Stimulated activated memory B cell treated with anti-CD40 and anti-IgM and Interleukin-4, amounts not matched to agents 10 μg/mL and 1 μg/mL and 100 μg/mL, for 72 hours (primary cell): ENCODE results near the gene H6PD.

Source experiments
- ATAC-seq: fragments of 150-1000 bp; cut with Tn5 transposase; 2 replicates; pipeline ENCODE4 v1.10.0; 2021
- H3K27ac Mint-ChIP-seq: one replicate; pipeline ENCODE4 v1.8.0; 2022; ENCODE audit warnings: mild to moderate bottlenecking, mixed read lengths
- H3K27me3 Mint-ChIP-seq: one replicate; pipeline ENCODE4 v1.8.0; 2022; ENCODE audit warnings: mixed read lengths
- H3K36me3 Mint-ChIP-seq: one replicate; pipeline ENCODE4 v1.8.0; 2022; ENCODE audit warnings: mixed read lengths
- H3K4me1 Mint-ChIP-seq: one replicate; pipeline ENCODE4 v1.8.0; 2022; ENCODE audit warnings: mixed read lengths
- H3K4me3 Mint-ChIP-seq: one replicate; pipeline ENCODE4 v1.8.0; 2022; ENCODE audit warnings: mild to moderate bottlenecking, moderate library complexity, mixed read lengths
- H3K9me3 Mint-ChIP-seq: one replicate; pipeline ENCODE4 v1.8.0; 2022; ENCODE audit warnings: mixed read lengths

Gene H6PD

DNA sequence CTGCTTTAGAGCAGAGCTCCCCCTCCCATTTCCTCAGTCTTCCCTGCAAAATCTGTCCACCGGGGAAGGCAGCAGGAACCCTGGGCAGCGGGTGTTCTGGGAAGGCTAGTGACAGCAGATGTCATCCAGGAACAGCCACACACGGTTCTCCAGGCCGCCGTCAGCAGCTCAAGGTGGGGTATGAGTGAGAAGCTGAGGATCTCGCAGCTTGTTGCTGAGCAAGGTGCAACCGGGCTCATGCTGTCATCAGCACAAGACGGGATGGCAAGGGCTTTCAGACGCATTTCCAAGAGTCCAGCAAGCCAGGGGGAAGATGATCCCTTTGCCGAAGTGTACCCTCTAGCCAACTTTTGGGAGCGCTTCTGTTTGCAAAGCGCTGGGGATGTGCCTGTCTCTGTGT is 35.1 kb downstream of the H6PD start:
- peaks cover 43% of the 10 kb centered on the region for H3K36me3 Mint-ChIP-seq
- H3K27ac Mint-ChIP-seq: no peak overlapping the region
- peaks cover 7% of the 10 kb centered on the region for H3K4me1 Mint-ChIP-seq
- no peak overlapping the region for H3K4me3 Mint-ChIP-seq
- no peaks in the 10 kb centered on the region for H3K9me3 Mint-ChIP-seq
- no peaks in the 10 kb centered on the region for H3K27me3 Mint-ChIP-seq
- no peak for ATAC-seq

DNA sequence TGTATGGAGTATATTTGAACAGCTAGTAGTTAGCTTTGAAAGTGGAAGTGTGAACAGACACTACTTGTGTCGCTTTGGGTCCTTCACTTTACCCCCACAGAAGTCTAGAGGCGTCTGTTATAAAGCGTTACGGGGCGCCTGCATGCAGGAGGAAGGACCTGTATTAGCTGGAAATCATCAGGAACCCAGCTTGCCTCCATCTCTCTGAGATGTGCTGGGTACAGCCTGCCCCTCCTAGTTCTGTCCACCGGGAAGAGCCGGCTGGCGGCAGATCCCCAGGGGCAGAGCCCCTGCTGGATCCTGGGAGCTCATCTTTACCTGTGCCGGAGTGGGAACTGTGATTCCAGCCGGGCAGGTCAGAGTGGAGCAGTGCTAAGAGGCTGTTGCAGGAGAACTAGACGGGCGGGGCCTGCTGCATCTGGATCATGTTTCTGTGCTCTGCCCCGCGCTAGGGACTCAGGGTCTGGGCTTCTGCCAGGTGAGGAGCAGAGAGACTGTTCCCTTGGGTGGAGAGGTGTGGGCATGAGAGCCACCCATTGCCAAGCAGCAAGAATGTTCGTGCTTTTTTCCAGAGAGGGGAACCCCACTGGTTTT is 35.8 kb downstream of the H6PD start:
- Mint-ChIP-seq H3K4me1 (peaks cover 13% of the 10 kb centered on the region), H3K9me3 (no peaks in the 10 kb centered on the region), H3K27ac (no peak overlapping the region), H3K36me3 (peaks cover 36% of the 10 kb centered on the region), H3K4me3 (no peak overlapping the region), H3K27me3 (no peaks in the 10 kb centered on the region)
- ATAC-seq: no peak

DNA sequence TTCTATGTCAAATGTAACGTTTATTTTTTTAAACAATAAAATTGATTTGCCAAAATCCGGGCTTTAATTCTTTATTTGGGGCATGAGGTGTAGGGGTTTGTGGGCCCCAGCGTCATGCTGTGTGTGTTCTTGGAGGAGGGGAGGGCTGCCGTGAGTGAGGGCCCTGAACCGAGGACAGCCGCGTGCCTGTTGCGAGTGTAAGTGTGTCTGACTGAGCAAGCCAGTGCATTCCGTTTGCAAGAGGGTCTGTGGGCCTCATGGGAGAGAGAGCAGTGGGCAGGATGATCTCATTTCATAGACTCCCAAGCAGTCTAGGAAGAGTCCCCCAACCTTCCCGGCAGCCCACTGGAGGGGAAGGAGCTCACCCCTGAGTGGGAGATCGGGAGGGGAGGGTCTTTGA is 36.7 kb downstream of the H6PD start:
- H3K27me3 Mint-ChIP-seq: no peaks in the 10 kb centered on the region
- no peak overlapping the region for H3K27ac Mint-ChIP-seq
- H3K4me3 Mint-ChIP-seq: no peak overlapping the region
- ATAC-seq: no peak
- peaks cover 20% of the 10 kb centered on the region for H3K4me1 Mint-ChIP-seq
- peaks cover 27% of the 10 kb centered on the region for H3K36me3 Mint-ChIP-seq
- H3K9me3 Mint-ChIP-seq: no peaks in the 10 kb centered on the region

GRCh38 chr1:9271861-9272595 is 37.5 kb downstream of the H6PD start:
- no peak overlapping the region for H3K4me3 Mint-ChIP-seq
- H3K9me3 Mint-ChIP-seq: peaks cover 3% of the 10 kb centered on the region
- H3K4me1 Mint-ChIP-seq: peaks cover 18% of the 10 kb centered on the region
- no peak for ATAC-seq
- H3K36me3 Mint-ChIP-seq: peaks cover 30% of the 10 kb centered on the region
- no peak overlapping the region for H3K27ac Mint-ChIP-seq
- no peaks in the 10 kb centered on the region for H3K27me3 Mint-ChIP-seq

DNA sequence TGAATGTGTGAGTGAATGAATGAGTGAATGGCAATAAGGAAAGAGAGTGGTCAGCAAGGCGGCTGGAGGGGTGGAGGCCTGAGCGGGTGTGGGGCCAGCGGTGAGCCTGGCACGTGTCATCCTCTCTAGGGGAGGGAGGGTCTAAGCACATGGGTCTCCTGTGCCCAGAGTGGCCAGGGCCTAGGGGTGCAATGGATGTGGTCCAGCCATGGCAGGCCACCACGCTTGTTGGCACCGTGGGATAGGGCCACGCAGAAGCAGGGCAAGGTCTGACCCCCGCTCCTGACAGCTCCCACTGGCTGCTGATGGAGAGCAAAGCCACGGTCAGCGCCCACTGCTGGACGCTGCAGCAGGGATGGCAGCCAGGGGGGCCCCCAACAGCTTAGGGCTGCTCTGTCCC is 38.6 kb downstream of the H6PD start:
- Mint-ChIP-seq H3K9me3 (peaks cover 3% of the 10 kb centered on the region), H3K4me1 (peaks cover 14% of the 10 kb centered on the region), H3K4me3 (no peak overlapping the region), H3K27ac (no peak overlapping the region), H3K27me3 (no peaks in the 10 kb centered on the region), H3K36me3 (peaks cover 26% of the 10 kb centered on the region)
- ATAC-seq: no peak

GRCh38 chr1:9275161-9275560 is 40.6 kb downstream of the H6PD start:
- peaks cover 3% of the 10 kb centered on the region for H3K9me3 Mint-ChIP-seq
- ATAC-seq: no peak
- peaks cover 14% of the 10 kb centered on the region for H3K36me3 Mint-ChIP-seq
- H3K4me1 Mint-ChIP-seq: peaks cover 14% of the 10 kb centered on the region
- peak overlapping the region; percentile 50 for H3K27ac Mint-ChIP-seq
- peak overlapping the region; percentile 27 for H3K4me3 Mint-ChIP-seq
- peaks cover 12% of the 10 kb centered on the region for H3K27me3 Mint-ChIP-seq

DNA sequence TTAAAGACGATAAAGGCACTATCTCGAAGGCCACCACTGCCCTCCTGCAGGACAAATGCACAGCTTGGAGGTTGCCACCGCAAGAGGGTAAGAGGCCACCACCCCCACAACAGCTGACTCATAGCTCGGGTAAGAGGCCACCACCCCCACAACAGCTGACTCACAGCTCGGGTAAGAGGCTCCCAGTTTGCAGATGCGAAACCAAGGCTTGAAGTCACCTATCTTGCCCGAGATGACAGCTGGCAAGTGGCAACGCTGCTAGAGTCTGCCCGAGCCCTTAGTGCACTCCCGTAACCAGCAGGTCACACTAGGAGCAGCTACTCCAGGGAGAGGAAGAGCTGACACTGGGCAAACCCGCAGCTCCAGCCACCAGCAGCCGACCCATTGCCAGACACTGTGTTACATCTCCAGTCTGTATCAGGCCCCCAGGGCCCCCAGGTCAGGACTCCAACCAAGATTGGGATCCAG is 41.0 kb downstream of the H6PD start:
- Mint-ChIP-seq H3K9me3 (peaks cover 3% of the 10 kb centered on the region), H3K4me1 (peaks cover 18% of the 10 kb centered on the region), H3K36me3 (peaks cover 14% of the 10 kb centered on the region), H3K27ac (peak overlapping the region; percentile 50), H3K4me3 (peak overlapping the region; percentile 27), H3K27me3 (peaks cover 16% of the 10 kb centered on the region)
- ATAC-seq: peak; percentile 95

DNA sequence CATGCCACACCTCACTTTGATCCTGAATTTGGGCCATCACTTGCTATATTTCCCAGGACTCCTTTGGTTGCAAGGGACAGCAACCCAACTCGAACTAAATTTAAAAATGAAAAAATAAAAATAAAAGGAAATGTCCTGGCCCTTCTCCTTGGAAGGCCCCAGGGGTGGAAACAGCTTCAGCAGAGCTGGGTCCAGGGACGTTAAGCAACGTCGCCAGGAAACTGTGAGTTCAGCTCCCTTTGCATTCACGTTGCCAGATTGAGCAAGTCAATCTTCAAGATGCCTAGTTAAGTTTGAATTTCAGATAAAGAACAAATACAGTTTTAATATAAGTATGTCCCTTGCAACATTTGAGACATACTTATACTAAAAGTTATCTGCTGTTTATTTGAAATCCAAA is 43.5 kb downstream of the H6PD start:
- no peak overlapping the region for H3K4me3 Mint-ChIP-seq
- no peak overlapping the region for H3K27ac Mint-ChIP-seq
- H3K4me1 Mint-ChIP-seq: peaks cover 34% of the 10 kb centered on the region
- H3K9me3 Mint-ChIP-seq: peaks cover 3% of the 10 kb centered on the region
- peaks cover 41% of the 10 kb centered on the region for H3K27me3 Mint-ChIP-seq
- no peak for ATAC-seq
- H3K36me3 Mint-ChIP-seq: peaks cover 6% of the 10 kb centered on the region

- no peak for ATAC-seq
- Mint-ChIP-seq H3K4me3 (no peak overlapping the region), H3K9me3 (peaks cover 3% of the 10 kb centered on the region), H3K4me1 (peaks cover 38% of the 10 kb centered on the region), H3K27ac (no peak overlapping the region), H3K27me3 (peaks cover 47% of the 10 kb centered on the region), H3K36me3 (peaks cover 6% of the 10 kb centered on the region)
Measured at GRCh38 chr1:9278585-9279153, 44.1 kb downstream of the H6PD start.

DNA sequence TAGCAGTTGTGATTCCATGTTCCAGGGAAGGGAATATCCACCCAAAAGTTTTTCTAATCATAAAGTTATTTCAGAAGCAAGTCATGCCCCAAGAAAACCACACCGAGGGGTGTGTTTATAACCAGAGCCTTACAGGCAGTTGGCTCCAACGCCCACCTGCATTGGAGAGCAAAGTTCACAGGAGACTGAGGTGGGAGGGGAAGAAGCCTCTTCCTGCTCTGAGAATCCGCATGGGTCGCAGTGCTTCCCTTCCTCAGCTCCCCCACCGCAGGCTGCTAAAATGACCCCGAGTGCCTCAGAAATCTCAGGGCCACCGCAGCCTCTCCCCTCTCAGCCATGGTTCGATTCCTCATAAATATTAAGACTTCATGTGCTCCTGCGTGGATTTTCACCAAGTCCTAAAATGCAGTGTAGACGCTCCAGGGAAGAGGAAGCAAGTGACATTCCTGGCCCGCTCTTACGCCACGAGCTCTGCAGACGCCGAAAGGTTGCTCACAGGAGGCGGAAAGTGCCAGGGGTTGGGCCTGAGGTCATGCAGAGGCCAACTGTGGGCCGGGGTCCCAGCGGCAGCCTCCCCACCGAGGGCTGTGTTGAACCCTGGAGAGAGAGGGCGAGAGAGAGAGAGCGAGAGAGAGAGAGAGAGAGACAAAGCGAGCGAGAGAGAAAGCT is 44.7 kb downstream of the H6PD start:
- H3K27me3 Mint-ChIP-seq: peaks cover 50% of the 10 kb centered on the region
- no peak overlapping the region for H3K27ac Mint-ChIP-seq
- H3K36me3 Mint-ChIP-seq: peaks cover 6% of the 10 kb centered on the region
- H3K9me3 Mint-ChIP-seq: peaks cover 3% of the 10 kb centered on the region
- H3K4me1 Mint-ChIP-seq: peaks cover 44% of the 10 kb centered on the region
- ATAC-seq: no peak
- no peak overlapping the region for H3K4me3 Mint-ChIP-seq

GRCh38 chr1:9280015-9280860 is 45.7 kb downstream of the H6PD start:
- no peak for ATAC-seq
- Mint-ChIP-seq H3K9me3 (peaks cover 8% of the 10 kb centered on the region), H3K4me3 (peak overlapping the region; percentile 53), H3K36me3 (peaks cover 6% of the 10 kb centered on the region), H3K27ac (peak overlapping the region; percentile 58), H3K27me3 (peaks cover 50% of the 10 kb centered on the region), H3K4me1 (peaks cover 42% of the 10 kb centered on the region)

GRCh38 chr1:9281071-9281827 is 46.7 kb downstream of the H6PD start:
- peak overlapping the region; percentile 58 for H3K27ac Mint-ChIP-seq
- no peak for ATAC-seq
- H3K36me3 Mint-ChIP-seq: peaks cover 6% of the 10 kb centered on the region
- peaks cover 8% of the 10 kb centered on the region for H3K9me3 Mint-ChIP-seq
- peaks cover 36% of the 10 kb centered on the region for H3K4me1 Mint-ChIP-seq
- H3K4me3 Mint-ChIP-seq: no peak overlapping the region
- H3K27me3 Mint-ChIP-seq: peaks cover 55% of the 10 kb centered on the region

DNA sequence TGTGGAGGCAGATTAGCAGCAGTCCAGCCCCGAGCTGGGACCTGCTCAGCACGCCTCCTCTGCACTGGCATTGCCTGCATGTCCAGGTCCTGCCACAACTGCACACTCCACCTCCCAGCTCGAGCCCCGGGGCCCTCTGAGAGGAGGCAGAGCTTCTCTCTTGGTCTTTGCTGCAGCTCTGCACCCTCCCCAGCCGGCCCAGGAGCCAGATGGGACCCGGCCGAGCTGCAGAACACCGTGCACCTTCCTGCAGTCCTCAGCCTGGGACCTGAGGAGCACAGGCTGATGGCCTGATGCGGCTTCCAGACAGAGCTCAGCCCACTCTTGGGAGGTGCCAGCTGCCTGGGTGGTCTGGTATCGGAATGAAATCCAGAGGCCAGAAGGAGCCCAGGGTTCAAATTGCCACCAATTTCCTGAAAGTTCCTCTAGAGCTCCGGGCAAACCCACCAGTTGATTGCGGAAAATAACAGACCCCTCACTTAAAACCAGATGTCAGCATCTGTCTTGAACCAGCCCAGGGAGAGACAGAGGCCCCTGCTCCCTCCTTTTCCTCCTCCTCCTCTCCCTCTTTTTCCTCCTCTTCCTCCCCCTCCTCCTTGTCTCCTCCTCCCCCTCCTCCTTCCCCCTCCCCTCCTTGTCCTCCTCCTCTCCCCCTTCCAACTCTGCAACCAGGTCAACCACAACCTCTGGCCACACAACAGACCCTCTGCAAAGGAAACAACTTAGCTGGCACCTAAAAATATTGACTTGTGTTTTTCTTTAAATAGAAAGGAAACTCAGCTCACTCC is 47.5 kb downstream of the H6PD start:
- H3K36me3 Mint-ChIP-seq: no peaks in the 10 kb centered on the region
- no peak overlapping the region for H3K27ac Mint-ChIP-seq
- H3K4me3 Mint-ChIP-seq: no peak overlapping the region
- peaks cover 38% of the 10 kb centered on the region for H3K4me1 Mint-ChIP-seq
- no peak for ATAC-seq
- peaks cover 61% of the 10 kb centered on the region for H3K27me3 Mint-ChIP-seq
- H3K9me3 Mint-ChIP-seq: peaks cover 6% of the 10 kb centered on the region

- Mint-ChIP-seq H3K36me3 (no peaks in the 10 kb centered on the region), H3K27me3 (peaks cover 61% of the 10 kb centered on the region), H3K9me3 (peaks cover 6% of the 10 kb centered on the region), H3K4me3 (no peak overlapping the region), H3K27ac (no peak overlapping the region), H3K4me1 (peaks cover 38% of the 10 kb centered on the region)
- ATAC-seq: no peak
Measured at GRCh38 chr1:9282696-9282955, 48.1 kb downstream of the H6PD start.
